ENCODE measurements around the gene C21orf58.

GRCh38 chr21:46301759-46302158 is 21.9 kb downstream of the C21orf58 start:
- TF ChIP-seq, protein P1, sequence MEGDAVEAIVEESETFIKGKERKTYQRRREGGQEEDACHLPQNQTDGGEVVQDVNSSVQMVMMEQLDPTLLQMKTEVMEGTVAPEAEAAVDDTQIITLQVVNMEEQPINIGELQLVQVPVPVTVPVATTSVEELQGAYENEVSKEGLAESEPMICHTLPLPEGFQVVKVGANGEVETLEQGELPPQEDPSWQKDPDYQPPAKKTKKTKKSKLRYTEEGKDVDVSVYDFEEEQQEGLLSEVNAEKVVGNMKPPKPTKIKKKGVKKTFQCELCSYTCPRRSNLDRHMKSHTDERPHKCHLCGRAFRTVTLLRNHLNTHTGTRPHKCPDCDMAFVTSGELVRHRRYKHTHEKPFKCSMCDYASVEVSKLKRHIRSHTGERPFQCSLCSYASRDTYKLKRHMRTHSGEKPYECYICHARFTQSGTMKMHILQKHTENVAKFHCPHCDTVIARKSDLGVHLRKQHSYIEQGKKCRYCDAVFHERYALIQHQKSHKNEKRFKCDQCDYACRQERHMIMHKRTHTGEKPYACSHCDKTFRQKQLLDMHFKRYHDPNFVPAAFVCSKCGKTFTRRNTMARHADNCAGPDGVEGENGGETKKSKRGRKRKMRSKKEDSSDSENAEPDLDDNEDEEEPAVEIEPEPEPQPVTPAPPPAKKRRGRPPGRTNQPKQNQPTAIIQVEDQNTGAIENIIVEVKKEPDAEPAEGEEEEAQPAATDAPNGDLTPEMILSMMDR (IDR thresholded peaks at IDR 0.05) = no peak
- TF ChIP-seq POLR2A (IDR thresholded peaks at IDR 0.05) = no peak
